Tibial artery (tissue), 4 donors: ENCODE results near the gene LOC101059915.
"Not testable (repeated sequence)": the region's sequence is repeated elsewhere in the genome, so short reads cannot be mapped to it uniquely, and the experiment has no call there.

Experiments used
- DNase-seq, 2 donors: peaks; one replicate each; pipeline ENCODE4 v3.0.0-alpha.2; 2019
- H3K27ac ChIP-seq, 2 donors: fragments of 200-600 bp; sonication (generic) in 1 of 2; 1 replicate in 1 of 2; 2 replicates in 1 of 2; pipeline ENCODE4 v1.5.1; 2018 to 2019; ENCODE audit warnings: mild to moderate bottlenecking in 1 of 2
- H3K27me3 ChIP-seq, 2 donors: fragments of 200-600 bp; sonication (generic) in 1 of 2; one replicate each; pipeline versions ENCODE4 v1.5.1 to v1.6.0; 2016 to 2019
- H3K36me3 ChIP-seq, 3 donors: fragments of 200-600 bp; sonication (generic) in 2 of 3; one replicate each; pipeline ENCODE4 v1.5.1; 2016 to 2019; ENCODE audit warnings: mild to moderate bottlenecking in 2 of 3
- H3K4me1 ChIP-seq, 4 donors: fragments of 200-600 bp; sonication (generic) in 2 of 4; 1 replicate in 3 of 4; 2 replicates in 1 of 4; pipeline ENCODE4 v1.5.1; 2016 to 2019
- H3K4me3 ChIP-seq, 2 donors: fragments of 200-600 bp; sonication (generic) in 1 of 2; 1 replicate in 1 of 2; 2 replicates in 1 of 2; pipeline ENCODE4 v1.5.1; 2018 to 2019; ENCODE audit warnings: mild to moderate bottlenecking in 2 of 2
- H3K9me3 ChIP-seq, 3 donors: fragments of 200-600 bp; sonication (generic) in 1 of 3; one replicate each; pipeline ENCODE4 v1.5.1; 2016 to 2019
- intact Hi-C: fragments of 100-400 bp; cut with DNase I; formaldehyde crosslinking; loops from one replicate; pipeline ENCODE4 v1.15.0; 2023; ENCODE audit warnings: low total_unique reads

Gene LOC101059915

DNA sequence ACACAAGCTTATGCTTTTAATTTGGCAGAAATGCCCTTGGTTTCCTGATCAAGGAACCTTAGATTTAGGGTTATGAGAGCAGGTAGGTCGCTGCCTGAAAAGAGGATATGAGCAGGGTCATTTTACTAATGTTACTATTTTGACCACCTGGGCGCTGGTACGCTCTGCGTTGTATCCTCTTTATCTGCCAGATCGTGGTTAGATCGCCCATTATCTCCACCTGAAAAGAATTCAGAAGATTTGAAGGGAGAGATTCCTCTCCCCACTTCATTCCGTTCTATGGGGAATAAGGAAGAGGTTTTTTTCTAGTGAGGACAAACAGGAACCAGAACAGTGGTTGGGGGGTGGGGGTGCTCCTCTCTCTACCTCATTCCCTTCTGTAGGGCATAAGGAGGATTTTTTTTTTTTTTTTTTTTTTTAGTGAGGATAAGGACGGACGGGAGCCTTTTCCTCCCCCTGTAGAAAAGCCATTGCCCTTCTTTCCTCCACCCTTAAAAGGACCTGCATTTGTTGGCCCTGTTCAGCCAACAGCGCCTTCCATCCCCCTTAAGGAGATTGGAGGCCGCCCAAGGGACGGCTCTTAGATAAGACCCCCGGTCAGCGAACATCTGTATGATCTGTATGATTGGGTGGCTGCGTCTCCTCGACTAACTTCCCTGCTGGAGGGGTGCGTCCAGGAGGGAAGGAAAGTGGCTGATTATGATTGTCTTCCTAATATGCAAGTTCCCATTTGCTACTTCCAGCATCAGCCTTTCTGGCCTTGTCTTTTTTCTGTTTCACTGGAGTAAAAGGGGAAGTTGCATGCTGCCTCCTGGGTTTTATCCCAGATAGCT is 30.3 kb downstream of the LOC101059915 start:
- H3K4me3 ChIP-seq, intact Hi-C loops, H3K4me1 ChIP-seq, DNase-seq, H3K27ac ChIP-seq, H3K36me3 ChIP-seq, H3K9me3 ChIP-seq, H3K27me3 ChIP-seq: not testable (repeated sequence)

DNA sequence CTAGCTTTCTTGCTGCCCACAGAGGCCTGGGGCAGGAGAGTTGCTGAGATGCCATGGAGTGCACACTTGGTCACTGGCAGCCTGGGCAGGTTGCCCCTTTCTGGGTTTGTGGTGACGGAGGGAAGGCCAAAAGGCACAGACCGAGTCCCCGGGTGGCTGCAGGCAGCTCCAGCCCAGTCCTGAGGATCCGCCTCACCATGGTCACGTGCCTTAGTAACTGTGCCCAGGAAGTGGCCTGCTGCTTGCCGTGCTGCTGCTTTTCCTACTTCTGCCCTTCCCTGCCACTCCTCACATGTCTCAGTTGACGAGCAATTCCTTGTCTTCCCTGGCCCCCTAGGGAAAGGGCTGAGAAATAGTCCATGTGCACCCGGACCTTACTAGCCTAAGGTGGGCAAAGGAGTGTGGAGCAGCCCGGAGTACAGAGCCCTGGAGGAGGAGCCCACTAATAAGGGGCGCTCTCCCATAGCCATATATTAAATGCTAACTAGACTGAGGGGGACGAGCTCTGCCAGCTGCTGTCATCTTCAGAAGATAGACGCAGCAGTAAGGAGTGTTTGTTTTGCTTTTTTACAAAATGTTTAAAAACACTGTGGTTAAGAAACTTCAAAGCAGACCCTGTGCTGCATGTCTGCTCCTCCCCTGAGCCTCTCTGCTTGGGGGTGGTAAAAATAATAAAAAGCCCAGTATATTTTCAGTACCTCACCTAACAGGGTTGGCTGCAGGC is 31.1 kb downstream of the LOC101059915 start:
- H3K36me3 ChIP-seq, DNase-seq, H3K27ac ChIP-seq, H3K4me3 ChIP-seq, H3K4me1 ChIP-seq, intact Hi-C loops, H3K27me3 ChIP-seq, H3K9me3 ChIP-seq: not testable (repeated sequence)

DNA sequence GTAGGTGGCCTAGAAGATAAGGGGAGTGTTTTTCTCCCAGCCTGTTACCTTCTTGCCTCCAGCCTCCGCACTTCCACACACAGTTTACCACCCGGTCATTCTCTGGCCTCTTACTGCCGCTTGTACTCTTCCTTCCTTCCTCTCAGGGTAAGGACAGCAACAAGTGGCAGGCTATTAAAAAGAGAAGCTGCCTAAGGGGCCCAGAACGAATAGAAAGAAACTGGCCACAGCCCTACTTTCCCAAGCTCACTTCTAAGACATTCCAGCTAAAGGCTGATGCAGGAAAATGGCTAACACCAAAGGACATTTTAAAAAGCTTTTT is 31.6 kb downstream of the LOC101059915 start:
- H3K4me3 ChIP-seq, H3K4me1 ChIP-seq, H3K27me3 ChIP-seq, H3K36me3 ChIP-seq, DNase-seq, intact Hi-C loops, H3K27ac ChIP-seq, H3K9me3 ChIP-seq: not testable (repeated sequence)

GRCh38 chrX:71702853-71703252 is 35.5 kb downstream of the LOC101059915 start:
- H3K9me3 ChIP-seq, H3K36me3 ChIP-seq, DNase-seq, H3K27ac ChIP-seq, H3K4me3 ChIP-seq, H3K27me3 ChIP-seq, intact Hi-C loops, H3K4me1 ChIP-seq: not testable (repeated sequence)

- H3K36me3 ChIP-seq, intact Hi-C loops, H3K4me1 ChIP-seq, H3K27me3 ChIP-seq, H3K27ac ChIP-seq, DNase-seq, H3K4me3 ChIP-seq, H3K9me3 ChIP-seq: not testable (repeated sequence)
These were observed 46.7 kb downstream of the LOC101059915 start for GRCh38 chrX:71714064-71714463.

- H3K4me1 ChIP-seq, H3K27me3 ChIP-seq, H3K27ac ChIP-seq, H3K9me3 ChIP-seq, intact Hi-C loops, H3K36me3 ChIP-seq, H3K4me3 ChIP-seq, DNase-seq: not testable (repeated sequence)
These were observed 48.2 kb downstream of the LOC101059915 start for GRCh38 chrX:71715551-71715950.

DNA sequence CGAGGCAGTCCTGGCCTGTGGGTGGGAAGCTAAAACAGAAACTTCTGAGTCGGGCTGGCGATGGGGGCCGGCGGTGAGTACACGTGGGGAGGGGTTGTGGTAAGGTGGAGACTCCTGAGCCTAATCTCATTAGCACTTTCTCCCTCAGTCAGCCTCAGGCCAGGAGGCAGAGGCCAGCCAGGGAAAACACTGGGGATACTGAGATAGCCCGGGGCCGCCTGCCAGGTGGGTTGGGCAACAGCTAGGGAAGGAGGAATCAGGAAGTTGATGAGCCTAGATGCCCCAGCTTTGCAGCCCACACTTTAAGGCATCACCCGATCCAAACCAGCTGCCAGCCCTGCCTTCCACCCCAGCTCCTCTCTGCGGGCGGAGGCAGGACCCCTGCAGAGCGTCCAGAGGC is 49.0 kb downstream of the LOC101059915 start:
- H3K27me3 ChIP-seq, H3K36me3 ChIP-seq, DNase-seq, intact Hi-C loops, H3K4me1 ChIP-seq, H3K27ac ChIP-seq, H3K4me3 ChIP-seq, H3K9me3 ChIP-seq: not testable (repeated sequence)

DNA sequence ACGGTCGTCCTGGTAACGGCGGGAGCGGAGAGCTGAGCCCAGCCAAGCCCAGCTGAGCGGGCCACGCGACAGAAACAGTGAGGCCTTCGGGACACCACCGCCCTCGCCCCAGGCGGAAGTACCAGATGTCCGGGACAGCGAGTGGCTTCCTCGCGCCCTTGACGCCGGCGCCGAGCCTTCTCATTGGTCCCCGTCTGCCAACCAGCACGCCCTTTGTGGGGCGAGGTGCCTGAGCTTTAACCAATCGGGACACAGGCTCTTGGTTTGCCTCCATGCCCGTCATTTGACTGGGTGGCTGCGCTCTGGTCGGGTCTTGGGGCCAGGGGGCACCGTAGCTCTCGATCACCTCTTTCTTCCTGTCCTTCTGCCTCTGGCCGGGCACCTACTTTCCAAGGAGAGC is 50.8 kb downstream of the LOC101059915 start, which contains the start of gene CXorf49:
TSS of gene CXorf49 (minus strand) at position 101 of the 400 bp plus-strand sequence. CDS start 134 bp downstream, outside the sequence.
- H3K27me3 ChIP-seq, H3K4me1 ChIP-seq, DNase-seq, H3K27ac ChIP-seq, H3K9me3 ChIP-seq, H3K36me3 ChIP-seq, intact Hi-C loops, H3K4me3 ChIP-seq: not testable (repeated sequence)

- intact Hi-C loops, H3K9me3 ChIP-seq, DNase-seq, H3K27me3 ChIP-seq, H3K4me3 ChIP-seq, H3K4me1 ChIP-seq, H3K27ac ChIP-seq, H3K36me3 ChIP-seq: not testable (repeated sequence)
These were observed 51.8 kb downstream of the LOC101059915 start for GRCh38 chrX:71719195-71719594.

- H3K9me3 ChIP-seq, H3K27me3 ChIP-seq, DNase-seq, H3K36me3 ChIP-seq, H3K27ac ChIP-seq, H3K4me3 ChIP-seq, H3K4me1 ChIP-seq, intact Hi-C loops: not testable (repeated sequence)
These were observed 53.0 kb downstream of the LOC101059915 start for GRCh38 chrX:71720289-71720886.
